Measurements from ENCODE around the gene TMEM271.

The TMEM271 gene

GRCh38 chr4:612749-613125 lies 36.6 kb upstream of the TMEM271 start:
- H3K27ac ChIP-seq: no peak overlapping the region
- TF ChIP-seq CTCF (conservative IDR thresholded peaks at IDR 0.05): no peak

GRCh38 chr4:612052-612748 lies 36.1 kb upstream of the TMEM271 start:
- no peak overlapping the region for H3K27ac ChIP-seq
- no peak for TF ChIP-seq CTCF (conservative IDR thresholded peaks at IDR 0.05)

GRCh38 chr4:610411-611261 lies 34.5 kb upstream of the TMEM271 start:
- no peak for TF ChIP-seq CTCF (conservative IDR thresholded peaks at IDR 0.05)
- H3K27ac ChIP-seq: no peak overlapping the region

GRCh38 chr4:609400-610050 lies 33.4 kb upstream of the TMEM271 start:
- no peak for TF ChIP-seq CTCF (conservative IDR thresholded peaks at IDR 0.05)
- no peak overlapping the region for H3K27ac ChIP-seq

GRCh38 chr4:608236-608635 lies 32.1 kb upstream of the TMEM271 start:
- TF ChIP-seq CTCF (conservative IDR thresholded peaks at IDR 0.05): no peak
- no peak overlapping the region for H3K27ac ChIP-seq

- no peak overlapping the region for H3K27ac ChIP-seq
- TF ChIP-seq CTCF (conservative IDR thresholded peaks at IDR 0.05): no peak
Observed at GRCh38 chr4:605702-606425, 29.8 kb upstream of the TMEM271 start.

GRCh38 chr4:604131-604530 lies 28.0 kb upstream of the TMEM271 start:
- no peak overlapping the region for H3K27ac ChIP-seq
- no peak for TF ChIP-seq CTCF (conservative IDR thresholded peaks at IDR 0.05)

Measured in VCaP (cell line).